Calu3 (cell line): ENCODE data around the gene OVCA2. TPM values are rescaled to one million over a fixed set of nuclear protein-coding genes. Genes with fewer than 3 reads are reported as not detected.

Experiments used
- BruUV-seq: library from RNA; stranded (reverse); fragments of 400-500 nt; replicated peaks from 2 replicates; lab custom pipeline; 2021; lab: Mats Ljungman, UMichigan
- CTCF ChIA-PET: fragments of 300-600 bp; sonication (Branson Sonifier 250); formaldehyde crosslinking; loops from one replicate; lab custom pipeline; 2022; ENCODE audit warnings: antibody characterized with exemption; lab: Charles Lee
- DNase-seq: peaks from one replicate; pipeline ENCODE4 v3.0.0; 2022
- H3K27ac Mint-ChIP-seq: one replicate; pipeline ENCODE4 v1.8.0; 2022; ENCODE audit warnings: mixed read lengths; ENCODE audit not compliant: unreplicated experiment
- H3K27me3 Mint-ChIP-seq: one replicate; pipeline ENCODE4 v1.8.0; 2022; ENCODE audit warnings: mixed read lengths; ENCODE audit not compliant: unreplicated experiment
- H3K36me3 Mint-ChIP-seq: one replicate; pipeline ENCODE4 v1.8.0; 2022; ENCODE audit warnings: mild to moderate bottlenecking, moderate library complexity, mixed read lengths; ENCODE audit not compliant: insufficient read depth, unreplicated experiment
- H3K4me1 Mint-ChIP-seq: one replicate; pipeline ENCODE4 v1.8.0; 2022; ENCODE audit warnings: mild to moderate bottlenecking, low read depth, mixed read lengths; ENCODE audit not compliant: unreplicated experiment
- H3K4me3 Mint-ChIP-seq: one replicate; pipeline ENCODE4 v1.8.0; 2022; ENCODE audit warnings: mild to moderate bottlenecking, low read depth, moderate library complexity, mixed read lengths; ENCODE audit not compliant: unreplicated experiment
- H3K9me3 Mint-ChIP-seq: one replicate; pipeline ENCODE4 v1.8.0; 2022; ENCODE audit warnings: low read depth, mixed read lengths; ENCODE audit not compliant: unreplicated experiment
- CTCF ChIP-seq: fragments of 200-600 bp; IDR thresholded peaks from one replicate; pipeline ENCODE4 v1.8.0; 2022; ENCODE audit warnings: antibody characterized with exemption; ENCODE audit not compliant: unreplicated experiment
- intact Hi-C: fragments of 100-400 bp; cut with micrococcal nuclease; formaldehyde crosslinking; loops from one replicate; pipeline ENCODE4 v1.10.0; 2022; ENCODE audit not compliant: unreplicated experiment
- total RNA-seq: library from RNA; stranded (reverse); gene quantifications from 2 replicates; pipeline ENCODE4 v1.2.3, GENCODE V29; 2022

Gene OVCA2
- total RNA-seq, 1 experiment from 2014 or later, result 22.1 TPM

- DNase-seq, result no peak
- no peaks in the 10 kb centered on the region for H3K27me3 Mint-ChIP-seq
- no peak overlapping the region for H3K4me3 Mint-ChIP-seq
- peaks cover 36% of the 10 kb centered on the region for H3K36me3 Mint-ChIP-seq
- BruUV-seq, result no TSS peak
- CTCF ChIA-PET, result interaction anchor here (0.6 kb wide), 2 partner anchors 154 to 517 kb away, joined by 7 read pairs; no protein-coding TSS in a partner anchor
- H3K9me3 Mint-ChIP-seq, result no peaks in the 10 kb centered on the region
- H3K27ac Mint-ChIP-seq, result no peak overlapping the region
- intact Hi-C loops, result no loop called here
- no peak for TF ChIP-seq CTCF
- peaks cover 10% of the 10 kb centered on the region for H3K4me1 Mint-ChIP-seq
Observed at GRCh38 chr17:2044263-2044894, 2.6 kb downstream of the OVCA2 start.

- intact Hi-C loops, result no loop called here
- Mint-ChIP-seq H3K36me3 (peaks cover 29% of the 10 kb centered on the region), H3K4me3 (no peak overlapping the region), H3K4me1 (peaks cover 18% of the 10 kb centered on the region), H3K9me3 (no peaks in the 10 kb centered on the region), H3K27me3 (peaks cover 18% of the 10 kb centered on the region), H3K27ac (no peak overlapping the region)
- CTCF ChIA-PET, result no interaction called here
- DNase-seq, result no peak
- BruUV-seq, result no TSS peak
- no peak for TF ChIP-seq CTCF
Observed at GRCh38 chr17:2047590-2047989, 5.8 kb downstream of the OVCA2 start.

- peaks cover 8% of the 10 kb centered on the region for H3K4me1 Mint-ChIP-seq
- peaks cover 30% of the 10 kb centered on the region for H3K27me3 Mint-ChIP-seq
- BruUV-seq, result TSS peak; percentile 62
- CTCF ChIA-PET, result no interaction called here
- intact Hi-C loops, result no loop called here
- DNase-seq, result no peak
- peaks cover 27% of the 10 kb centered on the region for H3K36me3 Mint-ChIP-seq
- H3K9me3 Mint-ChIP-seq, result no peaks in the 10 kb centered on the region
- TF ChIP-seq CTCF, result no peak
- peak overlapping the region; percentile 70 for H3K4me3 Mint-ChIP-seq
- H3K27ac Mint-ChIP-seq, result no peak overlapping the region
Observed at GRCh38 chr17:2048805-2049204, 7.0 kb downstream of the OVCA2 start.

- no TSS peak for BruUV-seq
- Mint-ChIP-seq H3K27me3 (peaks cover 32% of the 10 kb centered on the region), H3K9me3 (no peaks in the 10 kb centered on the region), H3K36me3 (peaks cover 22% of the 10 kb centered on the region), H3K4me3 (peak overlapping the region; percentile 70), H3K4me1 (peaks cover 8% of the 10 kb centered on the region), H3K27ac (no peak overlapping the region)
- no peak for TF ChIP-seq CTCF
- intact Hi-C loops, result no loop called here
- peak; percentile 78 for DNase-seq
- CTCF ChIA-PET, result no interaction called here
Observed at GRCh38 chr17:2049333-2050299, 7.8 kb downstream of the OVCA2 start.
